Pons (tissue), 1 donor: ENCODE measurements around the gene ADISSP.

Experiments used
- DNase-seq: peaks from one replicate; pipeline ENCODE4 v3.0.0-alpha.2; 2016; ENCODE audit warnings: low spot score

Gene ADISSP

GRCh38 chr20:3738111-3739053 is 29.2 kb downstream of the ADISSP start:
- DNase-seq, result no peak

DNA sequence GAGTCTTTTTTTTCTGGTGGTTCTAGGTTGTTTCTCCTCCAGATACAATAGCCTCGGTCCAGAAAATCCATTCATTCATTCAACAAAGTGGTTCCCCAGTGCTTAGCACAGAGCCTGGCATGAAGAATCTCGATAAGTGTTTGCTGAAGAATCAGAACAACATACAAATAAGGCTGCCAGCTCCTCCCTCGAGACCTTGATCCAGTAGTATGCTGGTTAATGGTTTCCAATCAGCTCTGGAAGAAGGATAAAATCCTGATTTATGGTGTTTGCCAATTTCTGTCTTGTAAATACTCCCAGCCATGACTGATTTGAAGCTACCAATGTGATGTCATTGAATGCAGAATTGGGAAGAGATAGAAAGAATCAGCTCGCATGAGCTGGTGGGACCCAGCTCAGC is 31.8 kb downstream of the ADISSP start:
- no peak for DNase-seq

DNA sequence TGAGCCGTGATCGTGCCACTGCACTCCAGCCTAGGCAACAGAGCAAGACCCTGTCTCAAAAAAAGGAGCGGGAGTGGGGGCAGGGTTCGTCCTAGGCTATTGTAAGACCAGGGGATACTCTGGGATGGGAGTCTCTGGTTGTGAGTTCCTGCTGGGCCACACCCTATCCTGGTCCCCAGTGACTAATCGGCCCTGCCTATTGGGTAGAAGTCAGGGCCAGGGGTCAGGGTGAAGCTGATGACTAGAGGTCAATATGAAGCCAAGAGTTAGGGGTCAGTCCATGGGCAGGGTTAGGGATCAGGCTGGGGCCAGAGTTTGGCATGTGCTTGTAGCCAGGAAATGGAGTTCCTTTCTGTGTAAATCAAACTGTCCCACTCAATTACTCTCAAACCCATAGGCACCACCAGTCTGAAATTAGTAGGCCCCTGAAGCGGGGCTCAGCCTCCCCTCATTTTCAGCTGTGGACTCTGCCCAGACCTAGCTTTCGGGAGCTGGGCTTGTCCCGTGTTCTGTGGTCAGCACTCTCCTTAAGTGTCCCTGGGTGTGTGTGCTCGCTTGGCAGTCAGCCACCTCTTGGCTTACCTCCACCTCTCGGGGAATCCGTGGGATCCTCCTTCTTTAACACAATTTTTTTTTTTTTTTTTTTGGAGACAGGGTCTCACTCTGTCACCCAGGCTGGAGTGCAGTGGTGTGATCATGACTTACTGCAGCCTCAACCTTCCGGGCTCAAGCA is 33.3 kb downstream of the ADISSP start:
- no peak for DNase-seq

DNA sequence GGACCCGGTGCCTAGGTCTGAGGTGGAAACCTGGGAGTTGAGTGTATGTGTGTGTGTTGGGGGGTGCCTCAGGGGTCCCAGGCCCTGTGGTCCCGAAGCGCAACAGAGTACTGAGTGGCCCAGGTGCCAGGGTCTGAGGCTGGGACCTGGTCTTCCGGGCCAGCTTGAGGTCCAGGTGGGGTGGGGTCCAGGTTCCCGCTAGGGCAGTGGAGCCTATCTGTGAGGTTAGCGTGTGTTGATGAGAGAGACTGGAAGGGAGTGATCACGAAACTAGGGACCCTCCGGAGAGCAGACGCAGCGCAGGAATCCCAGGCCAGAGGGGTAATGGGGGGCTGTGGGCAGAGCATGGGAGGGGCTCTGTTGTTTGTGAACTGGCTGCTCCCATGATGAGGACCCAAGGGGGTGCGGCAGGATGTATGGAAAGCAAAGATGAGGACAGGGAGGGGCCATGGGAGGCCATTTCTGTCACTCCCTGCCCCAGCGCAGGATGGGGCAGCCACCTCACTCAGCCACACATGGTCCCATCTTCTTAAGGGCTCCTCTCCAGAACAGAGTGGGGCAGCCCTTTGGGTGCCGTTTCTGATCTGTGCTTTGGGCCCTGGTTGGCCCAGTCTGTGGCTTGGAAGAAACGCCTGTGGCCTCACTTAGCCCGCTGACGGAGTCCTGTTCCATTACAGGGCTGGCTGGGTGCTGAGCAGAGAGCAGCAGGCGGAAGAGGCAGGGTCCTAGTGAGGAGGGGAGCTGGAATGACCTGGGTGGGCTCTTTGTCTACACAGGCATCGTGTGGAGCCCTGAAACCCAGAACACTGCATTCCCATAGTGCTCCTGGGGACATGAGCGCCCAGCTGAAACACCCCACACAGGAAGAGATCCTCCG is 34.2 kb downstream of the ADISSP start:
- no peak for DNase-seq

DNA sequence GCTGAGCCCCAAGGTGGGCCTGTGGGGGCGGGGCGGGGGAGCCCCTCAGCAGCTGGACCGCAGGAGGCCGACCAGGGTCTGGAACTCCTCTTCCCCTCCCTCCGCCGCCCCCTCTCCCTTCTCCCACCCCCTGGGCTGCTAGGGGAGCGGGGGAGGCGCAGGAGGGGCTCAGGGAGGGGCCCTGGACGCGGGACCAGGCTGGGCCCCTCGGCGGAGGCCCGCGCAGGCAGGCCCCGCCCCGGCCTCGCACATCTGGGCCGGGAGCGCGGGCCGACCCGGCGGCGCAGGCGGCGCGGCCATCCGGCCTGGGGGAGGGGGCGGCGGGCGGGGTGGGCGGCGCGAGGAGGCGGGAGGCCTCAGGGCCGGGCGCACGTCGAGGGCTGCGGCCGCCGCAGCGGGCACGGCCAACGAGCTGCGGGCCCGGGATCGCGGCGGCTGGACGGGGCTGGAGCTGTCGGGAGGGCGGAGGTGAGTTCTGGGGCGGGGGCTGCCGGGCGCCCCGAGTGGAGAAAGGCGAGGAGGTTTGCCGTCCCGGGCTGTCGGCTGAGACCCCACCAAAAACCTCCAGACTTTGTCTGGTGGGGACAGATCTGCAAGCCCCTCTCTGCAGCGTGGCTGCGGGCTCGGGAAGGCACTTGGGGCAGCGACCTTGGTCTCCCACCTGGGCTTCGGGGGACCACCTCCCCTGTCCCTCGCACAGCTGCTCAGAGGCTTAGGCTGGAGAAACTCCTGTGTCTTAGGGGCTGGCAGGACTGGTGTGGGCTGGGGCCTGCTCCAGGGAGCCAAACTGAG is 35.0 kb downstream of the ADISSP start, which contains the start of gene HSPA12B:
HSPA12B (plus strand) TSS at position 359 of the 792 bp plus-strand sequence. CDS start 5,990 bp downstream, outside the sequence.
- DNase-seq, result no peak

- DNase-seq, result no peak
Measured at GRCh38 chr20:3731944-3732326, 35.6 kb downstream of the ADISSP start.

DNA sequence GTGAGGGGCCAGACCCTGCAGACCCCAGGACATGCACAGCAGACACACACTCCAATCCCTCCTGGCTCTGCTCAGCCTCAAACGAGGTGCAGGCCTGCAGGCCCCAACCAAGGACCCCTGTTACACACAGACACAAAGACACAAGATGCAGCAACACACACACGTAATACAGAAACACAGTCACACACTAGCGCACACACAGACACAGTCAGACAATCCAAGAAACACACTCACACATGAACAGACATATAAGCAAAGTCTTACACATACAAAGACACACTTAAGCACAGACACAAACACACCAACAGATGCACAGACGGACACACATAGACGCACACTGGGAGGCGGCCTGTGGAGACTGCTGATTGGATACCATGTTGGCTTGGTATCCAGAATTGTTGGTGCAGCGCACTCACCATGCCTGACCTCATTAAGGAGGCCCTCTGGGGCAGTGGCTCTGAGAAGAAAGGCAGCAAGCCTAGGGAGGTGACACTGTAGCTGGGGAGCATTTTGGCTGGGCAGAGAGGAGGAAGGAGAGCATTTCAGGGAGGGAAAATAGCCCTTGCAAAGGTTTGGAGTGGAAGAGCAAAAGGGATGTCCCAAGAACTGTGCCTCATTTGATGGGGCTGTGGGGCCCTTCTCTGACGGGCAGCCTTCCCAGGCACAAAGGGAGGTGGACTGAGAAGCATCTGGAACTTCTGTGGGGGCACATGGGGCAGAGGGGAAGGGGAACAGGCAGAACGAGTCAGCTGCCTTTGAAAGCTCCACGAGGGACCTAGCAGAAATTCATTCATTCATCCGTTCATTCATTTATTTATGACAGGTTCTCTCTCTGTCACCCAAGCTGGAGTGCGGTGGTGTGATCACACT is 36.5 kb downstream of the ADISSP start:
- DNase-seq, result no peak

GRCh38 chr20:3729811-3730540 is 37.6 kb downstream of the ADISSP start:
- no peak for DNase-seq

DNA sequence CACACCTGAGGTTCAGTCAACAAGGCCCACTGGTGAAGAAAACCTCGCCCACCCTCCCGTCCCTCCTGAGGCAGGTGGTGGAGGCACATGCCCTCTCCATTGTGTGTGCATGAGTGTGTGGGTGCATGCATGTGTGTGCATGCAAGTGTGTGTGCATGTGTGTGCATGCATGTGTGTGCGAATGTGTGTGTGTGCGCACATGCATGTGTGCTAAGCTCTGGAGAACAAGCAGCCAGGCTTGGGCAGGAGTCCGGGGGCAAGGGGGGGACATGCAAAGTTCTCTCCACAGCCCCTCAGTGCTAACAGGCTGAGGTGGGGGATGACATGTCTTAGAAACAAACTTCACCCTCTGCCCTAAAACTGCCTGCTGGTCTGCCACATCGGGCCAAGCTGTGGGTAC is 38.2 kb downstream of the ADISSP start:
- DNase-seq, result no peak

GRCh38 chr20:3728876-3729275 is 38.7 kb downstream of the ADISSP start:
- DNase-seq, result no peak

GRCh38 chr20:3728354-3728753 is 39.2 kb downstream of the ADISSP start:
- DNase-seq, result no peak

DNA sequence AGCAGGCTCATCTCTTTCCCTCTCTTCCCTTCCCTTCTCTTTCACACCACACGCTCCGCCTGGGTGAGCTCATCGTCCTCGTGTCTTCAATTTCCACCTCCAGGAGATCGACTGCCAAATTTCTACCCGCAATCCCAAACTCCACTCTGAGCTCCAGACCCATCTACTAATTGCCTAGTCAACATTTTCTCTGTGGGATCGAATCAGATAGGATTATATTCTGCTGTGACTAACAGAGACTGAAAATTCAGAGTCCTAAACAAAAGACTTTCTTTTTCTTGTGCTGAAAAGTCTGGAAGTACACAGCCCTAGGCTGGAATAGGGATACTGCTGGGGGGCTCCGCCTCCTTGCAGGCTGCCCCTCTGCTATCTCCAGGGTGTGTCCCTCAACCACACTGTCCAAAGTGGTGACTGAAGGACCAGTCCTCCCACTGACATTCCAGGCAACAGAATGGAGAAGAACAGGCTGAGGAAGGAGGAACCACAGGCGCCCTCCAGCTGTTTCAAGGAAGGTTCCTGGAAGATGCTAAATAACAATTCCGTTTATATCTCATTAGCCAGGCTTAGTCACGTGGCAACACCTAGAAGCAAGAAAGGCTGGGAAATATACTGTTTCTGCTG is 40.0 kb downstream of the ADISSP start:
- DNase-seq, result no peak

DNA sequence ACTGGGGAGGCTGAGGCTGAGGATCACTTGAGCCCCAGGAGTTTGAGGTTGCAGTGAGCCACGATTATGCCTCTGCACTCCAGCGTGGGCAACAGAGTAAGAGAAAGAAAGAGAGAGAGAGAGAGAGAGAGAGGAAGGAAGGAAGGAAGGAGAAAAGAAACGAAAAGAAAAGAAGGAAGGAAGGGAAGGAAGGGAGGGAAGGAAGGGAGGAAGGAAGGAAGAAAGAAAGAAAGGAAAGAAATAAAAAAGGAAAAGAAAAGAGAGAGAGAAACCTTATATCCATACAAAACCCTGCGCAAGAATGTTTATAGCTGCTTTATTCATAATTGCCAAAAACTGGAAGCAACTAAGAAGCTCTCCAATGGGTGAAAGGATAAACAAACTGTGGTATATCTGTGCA is 43.2 kb downstream of the ADISSP start:
- DNase-seq, result no peak

DNA sequence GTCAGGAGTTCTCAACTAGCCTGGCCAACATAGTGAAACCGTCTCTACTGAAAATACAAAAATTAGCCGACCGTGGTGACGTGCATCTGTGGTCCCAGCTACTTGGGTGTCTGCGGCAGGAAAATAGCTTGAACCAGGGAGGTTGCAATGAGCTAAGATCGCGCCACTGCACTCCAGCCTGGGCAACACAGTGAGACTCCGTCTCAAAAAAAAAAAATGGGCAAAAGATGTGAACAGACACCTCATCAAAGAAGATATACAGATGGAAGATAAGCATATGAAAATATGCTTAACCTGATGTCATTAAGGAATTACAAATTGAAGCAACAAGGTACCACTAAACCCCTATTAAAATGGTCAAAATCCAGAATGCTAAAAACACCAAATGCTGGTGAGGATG is 44.3 kb downstream of the ADISSP start:
- no peak for DNase-seq

DNA sequence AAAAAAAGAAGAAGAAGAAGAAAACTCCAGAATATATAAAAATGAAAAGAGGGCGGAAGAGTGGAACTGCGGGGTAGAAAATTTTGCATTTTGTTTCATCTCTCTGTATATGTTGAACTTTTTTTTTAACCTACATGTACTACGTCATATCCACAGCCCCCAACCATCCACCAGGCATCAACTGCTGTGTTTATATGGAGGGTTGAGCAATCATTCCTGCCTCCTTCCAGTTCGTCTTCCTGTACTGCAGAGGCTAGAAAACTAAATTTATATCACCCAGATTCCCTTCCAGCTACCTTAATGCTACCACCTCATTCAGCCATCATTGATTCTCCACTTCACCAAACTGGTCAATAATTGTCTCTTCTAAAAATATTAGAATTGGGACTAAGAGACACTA is 45.6 kb downstream of the ADISSP start:
- DNase-seq, result no peak

GRCh38 chr20:3720626-3721025 is 46.9 kb downstream of the ADISSP start:
- no peak for DNase-seq

- no peak for DNase-seq
Measured at GRCh38 chr20:3720068-3720467, 47.5 kb downstream of the ADISSP start.

GRCh38 chr20:3719046-3719445 is 48.5 kb downstream of the ADISSP start:
- DNase-seq, result no peak

- DNase-seq, result no peak
Measured at GRCh38 chr20:3716195-3716834, 51.2 kb downstream of the ADISSP start.
